HG03175 (cell line): ENCODE measurements around the gene RASL10B.
"Not testable (repeated sequence)": the region's sequence is repeated elsewhere in the genome, so short reads cannot be mapped to it uniquely, and the experiment has no call there.

Experiments
- ATAC-seq: cut with Tn5 transposase; IDR thresholded peaks from one replicate; pipeline ENCODE4 v1.9.1; 2021; ENCODE audit warnings: mild to moderate bottlenecking, moderate library complexity; ENCODE audit not compliant: unreplicated experiment

RASL10B gene

GRCh38 chr17:35740997-35741931 lies 9.8 kb downstream of the RASL10B start:
- no peak for ATAC-seq

- ATAC-seq = no peak
Measured at GRCh38 chr17:35742496-35742895, 11.1 kb downstream of the RASL10B start.

- ATAC-seq = no peak
Measured at GRCh38 chr17:35742896-35743477, 11.5 kb downstream of the RASL10B start.

- ATAC-seq = no peak
Measured at GRCh38 chr17:35743626-35744328, 12.3 kb downstream of the RASL10B start.

- ATAC-seq = no peak
Measured at GRCh38 chr17:35744830-35745229, 13.4 kb downstream of the RASL10B start.

- ATAC-seq = no peak
Measured at GRCh38 chr17:35745246-35745645, 13.8 kb downstream of the RASL10B start.

GRCh38 chr17:35745749-35746320 lies 14.4 kb downstream of the RASL10B start:
- no peak for ATAC-seq

- ATAC-seq = no peak
Measured at GRCh38 chr17:35747540-35748017, 16.1 kb downstream of the RASL10B start.

GRCh38 chr17:35748341-35748841 lies 17.0 kb downstream of the RASL10B start:
- ATAC-seq = no peak

GRCh38 chr17:35748979-35749378 lies 17.5 kb downstream of the RASL10B start:
- ATAC-seq = no peak

- no peak for ATAC-seq
Measured at GRCh38 chr17:35749560-35750412, 18.3 kb downstream of the RASL10B start.

- ATAC-seq = no peak
Measured at GRCh38 chr17:35750526-35751395, 19.3 kb downstream of the RASL10B start.

- not testable (repeated sequence) for ATAC-seq
Measured at GRCh38 chr17:35751541-35751940, 20.1 kb downstream of the RASL10B start.

- no peak for ATAC-seq
Measured at GRCh38 chr17:35752471-35752870, 21.0 kb downstream of the RASL10B start.

GRCh38 chr17:35752945-35753764 lies 21.7 kb downstream of the RASL10B start, which contains the start of gene GAS2L2:
GAS2L2 (minus strand) TSS chr17:35753239; CDS start chr17:35752850, 389 bp downstream.
- no peak for ATAC-seq

- ATAC-seq = no peak
Measured at GRCh38 chr17:35757243-35757642, 25.8 kb downstream of the RASL10B start.

GRCh38 chr17:35760587-35760986 lies 29.1 kb downstream of the RASL10B start, which contains the start of gene C17orf50:
C17orf50 (plus strand) TSS chr17:35760887; CDS start chr17:35760942, 55 bp downstream.
- no peak for ATAC-seq

GRCh38 chr17:35761601-35762000 lies 30.2 kb downstream of the RASL10B start:
- no peak for ATAC-seq
